ENCODE results near the gene DENND10. TPM values are rescaled to one million over a fixed set of nuclear protein-coding genes. Genes with fewer than 3 reads are reported as not detected.

DENND10 gene
- total and polyA plus RNA-seq, 8 donors, result 8.9 to 82.3 (median 27.9) TPM

DNA sequence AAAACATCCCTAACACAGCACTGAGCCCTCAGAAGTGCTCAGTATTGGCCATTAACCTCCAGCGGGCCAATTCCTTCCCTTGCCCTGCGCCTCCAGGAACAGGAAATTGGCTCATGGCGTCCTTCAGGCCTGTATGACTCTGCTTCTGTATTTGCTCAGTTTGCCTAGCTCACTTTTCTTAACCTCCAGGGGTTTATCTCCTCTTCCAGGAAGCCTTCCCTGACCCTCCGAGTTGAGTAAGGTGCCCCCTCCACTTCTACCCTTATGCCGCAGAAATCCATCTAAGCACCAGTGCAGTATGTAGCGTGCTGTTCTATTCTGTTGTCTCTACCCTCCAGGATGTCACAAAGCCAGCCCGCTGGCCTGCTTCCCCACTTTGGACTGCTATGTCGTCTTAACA is 62.7 kb downstream of the DENND10 start:
- H3K4me3 ChIP-seq, result peak overlapping the region in 1 of 4 donors; percentile 82
- DNase-seq, result no peak
- WGBS, 5 donors, result 64 to 71% (median 69%) methylated on average over 8 of the region's 8 CpGs
- H3K36me3 ChIP-seq, result peaks cover 36 to 48% (median 45%) of the 10 kb centered on the region in 4 donors
- H3K27ac ChIP-seq, result peak overlapping the region in 4 of 5 donors; percentile 87 to 92 (median 91)
- no peaks in the 10 kb centered on the region for H3K9me3 ChIP-seq
- peaks cover 0 to 33% (median 22%) of the 10 kb centered on the region in 4 donors for H3K4me1 ChIP-seq
- no peaks in the 10 kb centered on the region for H3K27me3 ChIP-seq
- intact Hi-C loops (cut with DNase I; ENCODE audit: low total_unique reads), result no loop called here
- TF ChIP-seq POLR2AphosphoS5 (IDR thresholded peaks at IDR 0.05) (no peak), EP300 (IDR thresholded peaks at IDR 0.05) (no peak), POLR2A (IDR thresholded peaks at IDR 0.05) (no peak)
- TF ChIP-seq, protein P1, sequence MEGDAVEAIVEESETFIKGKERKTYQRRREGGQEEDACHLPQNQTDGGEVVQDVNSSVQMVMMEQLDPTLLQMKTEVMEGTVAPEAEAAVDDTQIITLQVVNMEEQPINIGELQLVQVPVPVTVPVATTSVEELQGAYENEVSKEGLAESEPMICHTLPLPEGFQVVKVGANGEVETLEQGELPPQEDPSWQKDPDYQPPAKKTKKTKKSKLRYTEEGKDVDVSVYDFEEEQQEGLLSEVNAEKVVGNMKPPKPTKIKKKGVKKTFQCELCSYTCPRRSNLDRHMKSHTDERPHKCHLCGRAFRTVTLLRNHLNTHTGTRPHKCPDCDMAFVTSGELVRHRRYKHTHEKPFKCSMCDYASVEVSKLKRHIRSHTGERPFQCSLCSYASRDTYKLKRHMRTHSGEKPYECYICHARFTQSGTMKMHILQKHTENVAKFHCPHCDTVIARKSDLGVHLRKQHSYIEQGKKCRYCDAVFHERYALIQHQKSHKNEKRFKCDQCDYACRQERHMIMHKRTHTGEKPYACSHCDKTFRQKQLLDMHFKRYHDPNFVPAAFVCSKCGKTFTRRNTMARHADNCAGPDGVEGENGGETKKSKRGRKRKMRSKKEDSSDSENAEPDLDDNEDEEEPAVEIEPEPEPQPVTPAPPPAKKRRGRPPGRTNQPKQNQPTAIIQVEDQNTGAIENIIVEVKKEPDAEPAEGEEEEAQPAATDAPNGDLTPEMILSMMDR (IDR thresholded peaks at IDR 0.05), result no peak

DNA sequence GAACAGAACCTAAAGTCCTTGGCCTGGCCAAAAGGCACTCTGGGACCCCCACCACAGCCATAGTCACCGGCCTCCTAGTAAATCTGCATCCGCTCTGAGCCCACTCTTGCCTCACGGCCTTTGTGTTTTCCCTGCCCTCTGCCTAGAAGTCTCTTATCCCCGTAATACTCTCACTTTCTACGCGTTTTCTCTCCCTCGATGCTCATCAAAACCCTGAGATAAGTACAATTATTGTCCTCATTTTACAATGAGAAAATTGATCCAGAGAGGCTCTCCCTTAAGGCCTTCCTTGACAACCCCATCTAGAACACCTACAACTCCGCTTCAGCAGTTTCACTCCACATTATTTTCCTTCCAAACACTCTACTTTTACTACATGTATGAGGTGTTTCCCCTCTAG is 63.1 kb downstream of the DENND10 start:
- no peak for DNase-seq
- no peaks in the 10 kb centered on the region for H3K9me3 ChIP-seq
- H3K36me3 ChIP-seq, result peaks cover 41 to 50% (median 48%) of the 10 kb centered on the region in 4 donors
- peaks cover 0 to 28% (median 20%) of the 10 kb centered on the region in 4 donors for H3K4me1 ChIP-seq
- TF ChIP-seq, protein P1 (IDR thresholded peaks at IDR 0.05), result no peak
- no peak for TF ChIP-seq POLR2A (IDR thresholded peaks at IDR 0.05)
- TF ChIP-seq POLR2AphosphoS5 (IDR thresholded peaks at IDR 0.05), result no peak
- H3K27ac ChIP-seq, result peak overlapping the region in 2 of 5 donors; percentile 92
- 82 to 84% (median 84%) methylated on average over 8 of the region's 8 CpGs for WGBS, 5 donors
- intact Hi-C loops (cut with DNase I; ENCODE audit: low total_unique reads), result no loop called here
- no peak overlapping the region for H3K4me3 ChIP-seq
- no peaks in the 10 kb centered on the region for H3K27me3 ChIP-seq

DNA sequence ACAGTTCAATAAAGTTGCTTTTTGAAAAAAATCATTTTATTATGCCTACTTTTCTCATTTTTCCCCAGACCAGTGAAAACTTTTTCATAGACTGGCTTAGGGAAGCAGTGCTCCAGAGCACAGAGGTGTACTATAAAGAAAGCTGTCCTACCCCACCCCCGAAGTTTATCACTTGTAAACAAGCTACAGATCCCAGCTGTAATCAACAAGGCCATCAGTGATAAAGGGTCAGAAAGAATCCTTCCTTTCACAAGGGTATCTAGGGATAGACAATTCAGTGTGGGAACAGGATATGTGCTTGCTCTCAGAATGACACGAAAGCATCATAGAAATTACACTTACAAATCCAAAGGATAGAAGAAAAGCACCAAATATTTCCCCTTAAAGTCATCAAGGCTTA is 70.2 kb downstream of the DENND10 start:
- TF ChIP-seq, protein P1 (IDR thresholded peaks at IDR 0.05), result no peak
- TF ChIP-seq POLR2A (IDR thresholded peaks at IDR 0.05), result no peak
- no peak for TF ChIP-seq EP300 (IDR thresholded peaks at IDR 0.05)
- no peak for TF ChIP-seq POLR2AphosphoS5 (IDR thresholded peaks at IDR 0.05)
- Histone ChIP-seq H3K27me3 (no peaks in the 10 kb centered on the region), H3K27ac (no peak overlapping the region), H3K36me3 (peaks cover 53 to 77% (median 68%) of the 10 kb centered on the region in 4 donors), H3K4me1 (peaks cover 9 to 49% (median 30%) of the 10 kb centered on the region in 4 donors), H3K9me3 (no peaks in the 10 kb centered on the region), H3K4me3 (no peak overlapping the region)
- no peak for DNase-seq
- WGBS, 5 donors, result 51 to 74% (median 62%) methylated on average over 2 of the region's 2 CpGs
- intact Hi-C loops (cut with DNase I; ENCODE audit: low total_unique reads), result no loop called here

DNA sequence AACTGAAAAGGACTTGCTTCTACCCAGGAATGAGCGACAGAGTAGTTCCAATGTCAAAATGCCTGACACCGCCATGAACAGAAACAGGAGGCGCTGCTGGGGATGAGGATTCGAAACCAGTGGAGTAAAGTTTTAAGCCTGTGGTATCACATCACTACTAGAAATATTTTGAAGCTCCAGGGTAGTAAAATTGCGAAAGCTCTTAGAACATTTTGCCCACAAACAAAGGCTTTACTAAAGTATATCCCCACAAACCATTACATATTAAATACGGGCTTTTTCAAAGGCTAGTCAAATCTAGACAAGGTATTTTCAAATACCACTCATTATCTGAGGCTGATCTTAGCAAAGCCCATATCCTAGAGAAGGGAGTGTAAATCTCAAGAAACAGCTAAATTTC is 72.3 kb downstream of the DENND10 start:
- peaks cover 36 to 57% (median 48%) of the 10 kb centered on the region in 4 donors for H3K36me3 ChIP-seq
- TF ChIP-seq POLR2A (IDR thresholded peaks at IDR 0.05), result no peak
- TF ChIP-seq, protein P1 (IDR thresholded peaks at IDR 0.05), result no peak
- no peak for TF ChIP-seq EP300 (IDR thresholded peaks at IDR 0.05)
- no peak for TF ChIP-seq POLR2AphosphoS5 (IDR thresholded peaks at IDR 0.05)
- no peak overlapping the region for H3K4me3 ChIP-seq
- intact Hi-C loops (cut with DNase I; ENCODE audit: low total_unique reads), result no loop called here
- 86 to 91% (median 89%) methylated on average over 6 of the region's 6 CpGs for WGBS, 5 donors
- no peaks in the 10 kb centered on the region for H3K9me3 ChIP-seq
- peak overlapping the region in 1 of 5 donors; percentile 55 for H3K27ac ChIP-seq
- no peaks in the 10 kb centered on the region for H3K27me3 ChIP-seq
- DNase-seq, result no peak
- H3K4me1 ChIP-seq, result peaks cover 9 to 54% (median 32%) of the 10 kb centered on the region in 4 donors

Data from stomach (tissue), 9 donors.